HL-60 (cell line): ENCODE data around the gene EPN1.

ENCODE experiments used
- DNase-seq, 2 experiments: peaks; one replicate each; pipeline ENCODE4 v3.0.0-alpha.2; 2010 to 2020; ENCODE audit warnings: low read depth in 1 of 2, low spot score in 1 of 2
- H3K27ac ChIP-seq: fragments of 250-450 bp; sonication (Bioruptor Pico); replicated peaks from 2 replicates; pipeline ENCODE4 v1.5.1; 2020; ENCODE audit warnings: mild to moderate bottlenecking, moderate library complexity
- H3K27me3 ChIP-seq: fragments of 250-450 bp; sonication (Bioruptor Pico); 2 replicates; pipeline ENCODE4 v1.5.1; 2021; ENCODE audit warnings: mild to moderate bottlenecking, moderate library complexity; ENCODE audit not compliant: insufficient read depth, poor library complexity, severe bottlenecking
- H3K4me3 ChIP-seq: replicated peaks from 2 replicates; pipeline ENCODE4 v1.5.1; 2011; ENCODE audit warnings: mild to moderate bottlenecking, control low read depth, low read length; ENCODE audit not compliant: insufficient read depth
- GABPA ChIP-seq: IDR thresholded peaks from 2 replicates; pipeline ENCODE4 v1.6.1; 2012; ENCODE audit warnings: low read depth
- POLR2AphosphoS5 ChIP-seq: IDR thresholded peaks from 2 replicates; pipeline ENCODE4 v1.6.1; 2012; ENCODE audit warnings: low read depth
- SPI1 ChIP-seq: IDR thresholded peaks from 2 replicates; pipeline ENCODE4 v1.6.1; 2012; ENCODE audit warnings: low read depth, mild to moderate bottlenecking, borderline replicate concordance
- TF ChIP-seq, protein P1 (sequence below): IDR thresholded peaks from 2 replicates; pipeline ENCODE4 v1.6.1; 2012; ENCODE audit warnings: low read depth; ENCODE audit not compliant: insufficient replicate concordance
- TF ChIP-seq, protein P2 (sequence below): IDR thresholded peaks from one replicate; pipeline ENCODE4 v1.5.1; 2011; ENCODE audit warnings: low read length, control low read depth, inconsistent platforms; ENCODE audit not compliant: insufficient read depth

The EPN1 gene

DNA sequence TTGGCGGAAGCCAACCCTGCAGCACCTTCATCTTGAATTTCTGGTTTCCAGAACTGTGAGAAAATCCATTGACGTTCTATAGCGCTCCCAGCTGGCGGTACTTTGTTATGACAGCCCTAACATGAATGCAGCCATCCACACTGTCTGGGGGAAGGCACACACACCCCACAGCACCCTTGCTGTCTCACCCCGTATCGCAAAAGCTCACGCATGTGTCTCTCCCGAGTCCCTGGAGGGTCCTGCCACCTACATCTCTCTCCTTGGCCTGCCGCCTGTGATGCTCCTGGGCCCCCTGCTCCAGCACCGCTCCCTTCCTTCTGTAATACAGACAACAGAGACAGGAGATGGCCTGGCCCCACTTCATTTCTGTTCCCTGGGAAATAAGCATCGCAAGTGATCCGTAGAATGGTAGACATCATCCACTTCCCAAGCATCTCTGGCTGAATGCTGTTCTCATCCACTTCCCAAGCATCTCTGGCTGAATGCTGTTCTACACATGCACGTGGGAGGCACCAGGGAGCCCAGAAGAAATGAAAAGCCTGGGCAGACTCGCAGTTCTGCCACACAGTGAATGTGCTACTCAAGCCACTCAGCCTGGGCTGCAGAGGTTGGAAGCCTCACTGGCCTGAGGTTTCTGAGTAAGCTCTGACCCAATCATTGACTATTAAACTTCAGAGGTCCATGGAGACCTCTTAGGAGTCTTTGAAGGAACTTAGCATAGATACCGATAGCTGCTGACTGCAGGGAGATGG, 29.6 kb downstream of the EPN1 start:
- TF ChIP-seq, protein P1, sequence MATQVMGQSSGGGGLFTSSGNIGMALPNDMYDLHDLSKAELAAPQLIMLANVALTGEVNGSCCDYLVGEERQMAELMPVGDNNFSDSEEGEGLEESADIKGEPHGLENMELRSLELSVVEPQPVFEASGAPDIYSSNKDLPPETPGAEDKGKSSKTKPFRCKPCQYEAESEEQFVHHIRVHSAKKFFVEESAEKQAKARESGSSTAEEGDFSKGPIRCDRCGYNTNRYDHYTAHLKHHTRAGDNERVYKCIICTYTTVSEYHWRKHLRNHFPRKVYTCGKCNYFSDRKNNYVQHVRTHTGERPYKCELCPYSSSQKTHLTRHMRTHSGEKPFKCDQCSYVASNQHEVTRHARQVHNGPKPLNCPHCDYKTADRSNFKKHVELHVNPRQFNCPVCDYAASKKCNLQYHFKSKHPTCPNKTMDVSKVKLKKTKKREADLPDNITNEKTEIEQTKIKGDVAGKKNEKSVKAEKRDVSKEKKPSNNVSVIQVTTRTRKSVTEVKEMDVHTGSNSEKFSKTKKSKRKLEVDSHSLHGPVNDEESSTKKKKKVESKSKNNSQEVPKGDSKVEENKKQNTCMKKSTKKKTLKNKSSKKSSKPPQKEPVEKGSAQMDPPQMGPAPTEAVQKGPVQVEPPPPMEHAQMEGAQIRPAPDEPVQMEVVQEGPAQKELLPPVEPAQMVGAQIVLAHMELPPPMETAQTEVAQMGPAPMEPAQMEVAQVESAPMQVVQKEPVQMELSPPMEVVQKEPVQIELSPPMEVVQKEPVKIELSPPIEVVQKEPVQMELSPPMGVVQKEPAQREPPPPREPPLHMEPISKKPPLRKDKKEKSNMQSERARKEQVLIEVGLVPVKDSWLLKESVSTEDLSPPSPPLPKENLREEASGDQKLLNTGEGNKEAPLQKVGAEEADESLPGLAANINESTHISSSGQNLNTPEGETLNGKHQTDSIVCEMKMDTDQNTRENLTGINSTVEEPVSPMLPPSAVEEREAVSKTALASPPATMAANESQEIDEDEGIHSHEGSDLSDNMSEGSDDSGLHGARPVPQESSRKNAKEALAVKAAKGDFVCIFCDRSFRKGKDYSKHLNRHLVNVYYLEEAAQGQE = no peak
- TF ChIP-seq POLR2AphosphoS5 (no peak), SPI1 (no peak), GABPA (no peak)
- DNase-seq = no peak

DNA sequence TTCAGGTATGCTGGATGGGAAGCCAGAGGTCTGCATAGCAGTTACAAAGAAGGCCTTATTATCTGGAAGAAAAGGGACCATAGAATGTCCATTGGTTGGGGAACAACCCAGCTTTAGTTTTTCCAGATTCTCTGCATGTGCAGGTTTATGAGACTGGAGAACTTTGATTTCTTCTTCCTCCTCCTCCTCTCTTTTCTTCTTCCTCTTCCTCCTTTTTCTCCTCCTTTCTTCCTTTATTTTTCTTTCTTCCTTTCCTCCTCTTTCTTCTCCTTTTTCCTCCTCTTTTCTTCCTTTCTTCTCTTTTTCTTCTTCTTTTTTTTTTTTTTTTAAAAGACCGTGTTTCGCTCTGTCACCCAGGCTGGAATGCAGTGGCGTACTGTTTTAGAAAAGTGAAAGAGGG, 30.9 kb downstream of the EPN1 start:
- no peak for DNase-seq
- Histone ChIP-seq H3K27ac (no peak overlapping the region), H3K4me3 (no peak overlapping the region), H3K27me3 (no peaks in the 10 kb centered on the region)
- TF ChIP-seq, protein P2, sequence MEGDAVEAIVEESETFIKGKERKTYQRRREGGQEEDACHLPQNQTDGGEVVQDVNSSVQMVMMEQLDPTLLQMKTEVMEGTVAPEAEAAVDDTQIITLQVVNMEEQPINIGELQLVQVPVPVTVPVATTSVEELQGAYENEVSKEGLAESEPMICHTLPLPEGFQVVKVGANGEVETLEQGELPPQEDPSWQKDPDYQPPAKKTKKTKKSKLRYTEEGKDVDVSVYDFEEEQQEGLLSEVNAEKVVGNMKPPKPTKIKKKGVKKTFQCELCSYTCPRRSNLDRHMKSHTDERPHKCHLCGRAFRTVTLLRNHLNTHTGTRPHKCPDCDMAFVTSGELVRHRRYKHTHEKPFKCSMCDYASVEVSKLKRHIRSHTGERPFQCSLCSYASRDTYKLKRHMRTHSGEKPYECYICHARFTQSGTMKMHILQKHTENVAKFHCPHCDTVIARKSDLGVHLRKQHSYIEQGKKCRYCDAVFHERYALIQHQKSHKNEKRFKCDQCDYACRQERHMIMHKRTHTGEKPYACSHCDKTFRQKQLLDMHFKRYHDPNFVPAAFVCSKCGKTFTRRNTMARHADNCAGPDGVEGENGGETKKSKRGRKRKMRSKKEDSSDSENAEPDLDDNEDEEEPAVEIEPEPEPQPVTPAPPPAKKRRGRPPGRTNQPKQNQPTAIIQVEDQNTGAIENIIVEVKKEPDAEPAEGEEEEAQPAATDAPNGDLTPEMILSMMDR = no peak
- TF ChIP-seq SPI1 (no peak), POLR2AphosphoS5 (no peak), GABPA (no peak)
- TF ChIP-seq, protein P1 = no peak

More for the DNA sequence above, 29.6 kb downstream of the EPN1 start:
- H3K27ac ChIP-seq = no peak overlapping the region
- no peaks in the 10 kb centered on the region for H3K27me3 ChIP-seq
- no peak overlapping the region for H3K4me3 ChIP-seq

DNA sequence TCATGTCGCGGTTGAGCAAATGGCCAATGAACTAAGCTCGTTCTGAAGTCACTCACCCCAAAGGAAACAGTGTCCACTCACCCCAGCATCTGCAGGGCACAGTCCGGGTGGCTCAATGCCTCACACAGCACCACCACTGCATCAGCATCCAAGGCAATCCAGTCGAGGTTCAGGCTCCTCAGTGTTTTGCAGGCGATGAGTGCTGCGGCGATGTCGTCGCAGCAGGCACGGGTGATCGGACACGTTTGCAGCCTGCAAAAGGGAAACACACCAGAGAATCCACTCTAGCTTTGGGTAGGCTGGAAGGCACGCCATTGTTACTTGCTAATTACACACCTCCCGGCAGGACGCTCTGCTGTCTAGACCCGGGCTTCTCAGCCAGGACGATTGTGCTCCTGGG, 36.7 kb downstream of the EPN1 start:
- DNase-seq = no peak
- H3K27ac ChIP-seq = no peak overlapping the region
- H3K4me3 ChIP-seq = no peak overlapping the region
- TF ChIP-seq, protein P1 = no peak
- H3K27me3 ChIP-seq = no peaks in the 10 kb centered on the region

DNA sequence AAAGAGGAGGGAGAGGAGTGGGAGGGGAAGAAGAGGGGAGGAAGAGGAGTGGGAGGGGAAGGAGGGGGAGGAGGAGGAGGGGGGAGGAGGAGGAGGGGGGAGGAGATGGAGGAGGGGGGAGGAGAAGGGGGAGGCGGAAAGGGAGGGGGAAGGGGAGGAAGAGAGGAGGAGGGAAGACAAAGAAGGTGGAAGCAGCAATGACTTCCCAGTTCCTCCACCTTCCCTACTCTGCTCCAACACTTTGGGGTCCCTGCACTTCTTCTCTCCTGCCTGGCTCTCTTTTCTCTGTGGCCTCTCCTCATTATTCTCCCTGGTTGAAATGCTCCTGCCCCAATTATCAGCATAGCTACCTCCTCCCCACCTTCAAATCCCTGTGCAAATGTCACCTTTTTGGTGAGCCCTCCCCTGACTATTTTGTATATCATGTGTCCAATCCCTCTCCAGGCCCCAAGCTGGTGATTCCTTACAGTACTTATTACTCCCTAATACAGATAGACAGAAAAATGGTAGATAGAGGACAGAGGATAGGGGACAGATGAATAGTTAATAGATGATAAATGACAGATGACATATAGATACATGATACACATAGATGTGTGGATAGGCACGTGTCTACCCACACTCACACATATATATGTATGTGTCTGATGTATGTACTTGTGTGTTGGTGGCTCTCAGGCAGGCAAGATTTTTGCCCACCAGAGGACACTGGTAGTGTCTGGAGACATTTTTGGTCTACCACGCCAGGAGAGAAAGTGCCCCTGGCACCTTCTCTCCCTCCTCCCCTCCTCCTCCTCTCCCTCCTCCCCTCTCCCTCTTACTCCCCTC, 38.0 kb downstream of the EPN1 start:
- Histone ChIP-seq H3K27me3 (no peaks in the 10 kb centered on the region), H3K4me3 (no peak overlapping the region), H3K27ac (no peak overlapping the region)
- no peak for DNase-seq
- TF ChIP-seq, protein P2 = no peak
- TF ChIP-seq GABPA (no peak), SPI1 (no peak), POLR2AphosphoS5 (no peak)
- TF ChIP-seq, protein P1 = no peak
